Measurements from ENCODE around the gene CCDC27. TPM values are rescaled to one million over a fixed set of nuclear protein-coding genes. Genes with fewer than 3 reads are reported as not detected.

The CCDC27 gene
- total RNA-seq, 1 donor from 2014 or later = not detected

DNA sequence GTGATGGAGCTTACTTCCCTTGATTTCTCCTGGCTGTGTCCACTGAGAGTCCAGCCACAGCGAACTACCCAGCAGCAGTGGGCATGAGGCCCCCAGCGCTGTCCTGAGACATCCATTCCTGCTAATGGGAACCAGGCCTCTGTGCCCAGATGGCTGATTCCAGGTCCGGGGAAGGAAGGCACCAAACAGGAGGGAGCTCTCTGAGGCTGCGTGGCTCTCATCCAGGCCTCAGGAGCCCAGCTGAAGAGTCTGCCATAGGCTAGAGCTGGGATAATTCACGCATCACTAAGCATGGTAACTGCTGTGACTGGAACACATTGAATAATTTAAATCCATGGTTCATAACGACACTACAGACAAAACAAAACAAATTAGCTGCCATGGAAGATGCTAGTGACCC, 68.8 kb downstream of the CCDC27 start:
- no peaks in the 10 kb centered on the region for H3K9me3 Mint-ChIP-seq
- H3K36me3 Mint-ChIP-seq = peaks cover 13% of the 10 kb centered on the region
- no peaks in the 10 kb centered on the region for H3K36me3 ChIP-seq
- H3K9me3 ChIP-seq (ENCODE audit: low read depth) = no peaks in the 10 kb centered on the region
- H2AFZ ChIP-seq (replicated peaks) = no peak overlapping the region
- peaks cover 5% of the 10 kb centered on the region for H3K27me3 Mint-ChIP-seq (ENCODE audit: insufficient read depth, low read depth)
- no peak overlapping the region for H3K9ac ChIP-seq
- H3K27me3 ChIP-seq = no peaks in the 10 kb centered on the region
- H3K27ac ChIP-seq = no peak overlapping the region
- H4K20me1 ChIP-seq (ENCODE audit: low read depth) = no peaks in the 10 kb centered on the region
- H3K4me1 ChIP-seq = no peaks in the 10 kb centered on the region
- H3K4me2 ChIP-seq = no peak overlapping the region
- no peaks in the 10 kb centered on the region for H3K79me2 ChIP-seq (ENCODE audit: low read depth)
- no peak for DNase-seq (ENCODE audit: low spot score)
- H3K4me3 Mint-ChIP-seq = no peak overlapping the region
- peaks cover 19% of the 10 kb centered on the region for H3K4me1 Mint-ChIP-seq
- no peak overlapping the region for H3K4me3 ChIP-seq
- no peak overlapping the region for H3K27ac Mint-ChIP-seq
- no peaks in the 10 kb centered on the region for H3F3A ChIP-seq (ENCODE audit: low read depth)
- no peak for TF ChIP-seq CTCF (IDR thresholded peaks at IDR 0.05)
- no peak for TF ChIP-seq EZH2phosphoT487 (IDR thresholded peaks at IDR 0.05)
- no peak for TF ChIP-seq EZH2 (IDR thresholded peaks at IDR 0.05)

Small RNA genes within 50 kb of the gene (small RNA-seq; reads per million reads assigned to genes)
- gene RF02197 = not detected
- not detected for gene RN7SL574P

Other genes with a start within 250 kb of the CCDC27 start
- gene MEGF6, start 140.9 kb upstream of the CCDC27 start, total RNA-seq (ENCODE audit: low replicate concordance) = 1.7 and 25.6 TPM in 2 replicates
- 10.6 and 11.5 TPM in 2 replicates for gene TPRG1L, start 127.4 kb upstream of the CCDC27 start, total RNA-seq (ENCODE audit: low replicate concordance)
- gene WRAP73, start 102.3 kb upstream of the CCDC27 start, total RNA-seq (ENCODE audit: low replicate concordance) = 12.0 and 18.8 TPM in 2 replicates
- 0.31 TPM in 1 of 2 replicates, not detected in the other for gene TP73, start 99.9 kb upstream of the CCDC27 start, total RNA-seq (ENCODE audit: low replicate concordance)
- 9.1 TPM in 1 of 2 replicates, not detected in the other for gene SMIM1, start 20.3 kb downstream of the CCDC27 start, total RNA-seq (ENCODE audit: low replicate concordance)
- 32.5 and 51.0 TPM in 2 replicates for gene LRRC47, start 44.0 kb downstream of the CCDC27 start, total RNA-seq (ENCODE audit: low replicate concordance)
- 12.9 and 13.2 TPM in 2 replicates for gene CEP104, start 104.8 kb downstream of the CCDC27 start, total RNA-seq (ENCODE audit: low replicate concordance)
- 4.8 and 9.0 TPM in 2 replicates for gene DFFB, start 105.0 kb downstream of the CCDC27 start, total RNA-seq (ENCODE audit: low replicate concordance)
- 31.3 and 36.5 TPM in 2 replicates for gene C1orf174, start 147.8 kb downstream of the CCDC27 start, total RNA-seq (ENCODE audit: low replicate concordance)

Measured in neural progenitor cell (in vitro differentiated cells).